GM18861 (cell line): Measurements from ENCODE around the gene CADM1.
"Not testable (repeated sequence)": the region's sequence is repeated elsewhere in the genome, so short reads cannot be mapped to it uniquely, and the experiment has no call there.

Experiments used
- ATAC-seq: cut with Tn5 transposase; IDR thresholded peaks from one replicate; pipeline ENCODE4 v1.9.1; 2021; ENCODE audit not compliant: unreplicated experiment

The CADM1 gene

DNA sequence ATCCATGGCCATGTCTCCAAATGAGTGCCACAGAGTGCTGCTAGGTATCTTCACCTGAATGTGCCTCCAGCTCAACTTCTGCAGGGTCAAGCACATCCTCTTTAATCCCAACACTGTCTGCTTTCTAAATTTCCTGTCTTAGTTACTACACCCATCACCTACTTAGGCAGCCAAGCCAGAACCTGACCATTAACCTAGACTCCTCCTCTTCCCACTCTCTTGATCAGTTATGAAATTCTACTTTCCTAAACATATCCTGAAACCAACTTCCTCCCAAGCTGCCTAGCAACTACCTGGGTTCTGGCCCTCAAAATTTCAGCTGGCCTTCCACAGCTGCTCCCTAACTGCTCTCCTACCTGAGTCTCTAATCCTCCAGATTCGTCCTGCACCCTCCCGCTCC, 22.7 kb downstream of the CADM1 start:
- ATAC-seq = no peak

DNA sequence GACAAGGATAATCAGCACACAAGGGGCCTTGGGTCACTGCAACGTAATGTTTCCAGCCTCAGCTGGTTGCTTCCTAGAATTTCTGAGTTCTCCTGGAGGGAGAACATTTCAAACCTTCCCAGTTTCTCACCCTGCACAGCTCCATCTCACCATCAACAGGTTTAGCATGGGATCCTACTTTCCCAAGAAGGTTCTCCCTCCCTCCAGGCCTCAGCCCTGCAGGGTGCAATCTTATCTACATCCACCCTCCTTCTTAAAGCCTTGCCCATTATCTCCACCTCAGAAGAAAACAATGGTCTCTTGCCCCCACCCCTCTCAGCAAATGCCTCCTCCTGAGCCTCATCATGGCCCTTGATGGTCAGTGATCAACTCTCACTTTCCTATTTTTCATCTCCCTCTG, 23.6 kb downstream of the CADM1 start:
- no peak for ATAC-seq

DNA sequence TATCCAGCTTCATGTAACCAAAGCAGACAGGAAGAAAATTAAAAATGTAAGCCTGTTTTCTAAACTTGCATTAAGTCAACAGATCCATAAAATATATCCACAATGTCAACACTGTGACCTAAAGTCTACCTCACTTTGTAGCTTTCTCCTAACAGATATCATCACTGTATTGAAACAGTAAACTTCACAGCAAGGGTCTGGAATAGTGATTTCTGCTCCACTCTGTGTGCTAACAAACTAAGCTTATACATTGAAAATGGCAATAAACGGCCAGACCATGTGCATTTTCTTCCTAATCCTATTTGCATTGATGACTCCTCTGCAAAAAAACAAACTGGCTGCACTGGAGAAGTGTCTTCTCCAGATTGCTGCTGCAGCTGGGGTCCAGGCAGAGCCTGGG, 26.8 kb downstream of the CADM1 start:
- no peak for ATAC-seq

DNA sequence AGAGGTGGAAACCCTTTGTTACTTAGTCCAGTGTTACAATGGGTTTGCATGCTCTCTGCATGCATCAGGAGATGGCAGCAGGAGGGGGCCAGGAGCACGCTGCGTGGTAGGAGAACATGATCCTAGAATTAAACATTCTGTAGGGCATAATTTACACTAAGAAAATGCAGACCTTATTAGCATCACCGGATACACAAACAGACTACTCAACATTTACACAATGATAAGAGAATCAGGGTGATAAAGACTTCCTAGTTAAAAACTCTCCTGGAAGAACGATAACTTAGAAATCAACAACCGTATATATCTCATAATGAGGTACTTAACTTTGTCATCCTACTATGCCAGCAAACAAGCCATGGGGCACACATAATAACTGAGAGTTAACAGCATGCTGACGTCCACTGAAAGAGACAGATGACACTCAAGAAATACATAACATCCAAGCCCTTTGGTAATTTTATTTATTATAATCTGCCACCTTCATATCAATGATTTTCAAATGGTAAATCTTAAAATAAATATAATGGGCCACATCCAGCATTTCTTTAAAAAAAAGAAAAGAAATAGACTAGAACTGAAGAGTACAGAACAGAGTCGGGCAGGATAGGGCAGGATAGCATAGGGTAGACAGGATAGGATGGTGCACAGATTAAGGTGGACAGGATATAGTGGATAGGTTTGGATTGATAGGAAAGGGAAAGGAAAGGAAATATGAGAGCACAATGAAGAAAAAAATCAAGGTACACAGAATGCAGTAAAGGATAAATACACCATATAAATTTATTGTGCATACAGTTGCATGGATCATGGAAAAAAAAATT, 27.5 kb downstream of the CADM1 start:
- ATAC-seq = no peak

DNA sequence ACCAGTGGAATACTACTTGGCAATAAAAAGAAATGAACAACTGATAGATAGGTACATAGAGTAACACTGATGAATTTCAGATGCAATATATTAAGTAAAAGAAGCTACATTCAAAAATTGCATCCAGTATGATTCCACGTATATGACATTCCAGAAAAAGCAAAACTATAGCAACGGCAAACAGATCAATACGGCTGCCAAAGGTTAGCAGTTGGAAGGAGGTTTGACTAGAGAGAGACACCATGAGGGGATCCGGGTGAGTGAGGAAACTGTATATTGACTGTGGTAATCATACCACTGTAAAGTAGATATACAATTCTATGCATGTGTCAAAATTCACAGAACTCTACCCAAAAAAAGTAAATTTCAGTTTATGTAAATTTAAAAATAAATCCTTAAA, 28.7 kb downstream of the CADM1 start:
- no peak for ATAC-seq

DNA sequence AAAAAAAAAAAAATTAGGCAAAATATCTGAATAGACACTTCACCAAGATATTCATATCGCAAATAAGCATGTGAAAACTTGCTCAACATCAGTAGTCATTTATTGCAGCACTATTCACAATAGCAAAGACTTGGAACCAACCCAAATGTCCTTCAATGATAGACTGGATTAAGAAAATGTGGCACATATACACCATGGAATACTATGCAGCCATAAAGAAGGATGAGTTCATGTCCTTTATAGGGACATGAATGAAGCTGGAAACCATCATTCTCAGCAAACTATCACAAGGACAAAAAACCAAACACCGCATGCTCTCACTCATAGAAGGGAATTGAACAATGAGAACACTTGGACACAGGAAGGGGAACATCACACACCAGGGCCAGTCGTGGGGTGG, 29.9 kb downstream of the CADM1 start:
- ATAC-seq = not testable (repeated sequence)

DNA sequence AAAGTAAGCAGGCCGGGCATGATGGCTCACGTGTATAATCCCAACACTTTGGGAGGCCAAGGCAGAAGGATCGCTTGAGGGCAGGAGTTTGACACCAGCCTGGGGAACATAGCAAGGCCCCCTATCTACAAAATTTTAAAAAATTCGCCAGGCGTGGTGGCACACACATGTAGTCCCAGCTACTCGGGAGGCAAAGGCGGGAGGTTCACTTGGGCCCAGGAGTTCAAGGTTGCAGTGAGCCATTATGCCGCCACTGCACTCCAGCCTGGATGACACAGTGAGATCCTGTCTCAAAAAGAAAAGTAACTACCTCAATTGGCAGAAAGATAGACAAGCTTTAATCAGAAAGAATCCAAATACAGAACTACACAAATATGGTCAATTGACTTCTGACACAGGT, 31.0 kb downstream of the CADM1 start:
- no peak for ATAC-seq

DNA sequence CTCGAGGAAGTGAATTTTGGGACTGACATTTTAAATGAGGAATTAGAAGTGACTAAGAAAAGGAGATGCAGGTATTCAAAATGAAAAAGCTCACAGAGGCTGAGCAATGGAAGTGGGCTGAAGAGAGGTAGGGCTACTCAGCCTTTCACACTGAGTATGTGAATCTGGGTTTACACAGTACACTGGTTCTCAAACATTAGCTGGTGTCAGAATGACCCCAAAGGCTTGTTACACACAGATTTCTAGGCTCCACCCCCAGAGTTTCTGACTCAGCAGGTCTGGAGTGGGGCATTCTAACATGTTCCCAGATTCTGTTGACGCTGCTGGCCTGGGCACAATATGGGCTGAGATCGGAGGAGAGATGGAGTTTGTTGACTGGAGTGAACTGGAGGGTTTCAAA, 32.8 kb downstream of the CADM1 start:
- ATAC-seq = no peak

DNA sequence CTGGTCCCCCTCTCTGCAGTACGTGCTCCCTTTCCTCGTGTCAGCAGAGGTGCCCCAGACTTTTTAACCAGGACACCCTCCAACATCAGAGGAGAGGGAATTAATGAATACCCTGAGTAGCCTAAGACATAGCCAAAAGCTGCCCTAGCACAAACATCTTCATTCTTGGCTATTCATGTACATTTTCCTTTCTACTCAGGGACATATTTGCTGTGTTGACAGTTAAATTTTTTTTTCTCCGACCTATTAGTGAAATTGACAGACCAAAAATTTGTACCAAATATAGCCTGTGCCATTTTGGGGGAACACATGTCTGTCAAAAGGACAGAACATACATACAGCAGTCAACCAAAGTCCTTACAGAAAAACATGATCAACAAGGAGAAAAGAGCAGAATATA, 33.3 kb downstream of the CADM1 start:
- no peak for ATAC-seq

DNA sequence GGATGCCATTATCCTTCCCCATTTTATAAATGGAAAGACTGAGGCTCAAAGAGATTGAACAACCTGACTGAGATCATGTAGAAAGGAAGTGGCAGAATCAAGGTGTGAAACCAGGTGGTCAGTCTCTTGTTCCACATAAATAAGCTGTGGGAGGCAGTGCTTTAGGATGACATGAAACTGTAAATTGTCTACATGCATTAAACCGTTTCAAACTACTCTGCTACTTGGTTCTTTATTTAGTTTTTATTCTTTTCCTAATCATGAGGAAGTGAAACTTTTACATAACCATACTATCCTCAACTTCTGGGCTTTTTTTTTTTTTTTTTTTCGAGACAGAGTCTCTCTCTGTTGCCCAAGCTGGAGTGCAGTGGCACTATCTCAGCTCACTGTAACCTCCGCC, 34.9 kb downstream of the CADM1 start:
- no peak for ATAC-seq

DNA sequence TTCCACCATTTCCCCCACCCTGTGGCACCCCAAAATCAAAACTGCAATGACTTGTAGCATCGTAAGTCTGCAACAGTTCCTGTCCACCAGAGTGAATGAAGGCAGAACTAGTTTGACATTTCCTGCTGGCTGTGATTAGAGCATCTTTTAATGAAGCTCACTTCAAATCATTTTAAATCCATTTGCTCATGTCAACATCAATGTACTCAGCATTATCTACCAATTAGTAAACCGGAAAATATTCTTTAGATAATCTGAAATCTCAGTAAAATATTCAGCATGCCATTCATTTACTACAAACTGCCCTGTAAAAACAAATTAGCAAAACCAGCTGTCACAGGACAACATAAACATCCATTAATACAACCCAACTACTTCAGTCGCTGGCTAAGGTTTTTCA, 38.1 kb downstream of the CADM1 start:
- no peak for ATAC-seq

DNA sequence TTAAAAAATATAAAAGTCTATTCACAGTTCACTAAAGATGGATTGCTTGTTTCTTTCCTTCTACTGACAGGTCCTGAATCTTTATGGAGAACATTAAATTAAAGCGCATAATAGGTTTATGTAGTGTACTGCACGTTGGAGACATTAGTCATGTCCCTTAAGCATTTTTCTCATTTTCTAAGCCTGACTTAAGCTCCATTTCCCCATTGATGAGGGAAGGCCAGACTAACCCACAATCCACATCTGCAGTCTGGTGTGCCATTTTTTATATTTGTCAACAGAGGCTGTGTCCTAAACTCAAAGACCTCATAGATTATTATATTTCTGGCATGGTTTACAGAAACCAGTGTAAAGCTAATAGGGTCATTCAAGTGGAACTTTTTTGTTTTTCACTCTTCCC, 39.9 kb downstream of the CADM1 start:
- ATAC-seq = no peak

DNA sequence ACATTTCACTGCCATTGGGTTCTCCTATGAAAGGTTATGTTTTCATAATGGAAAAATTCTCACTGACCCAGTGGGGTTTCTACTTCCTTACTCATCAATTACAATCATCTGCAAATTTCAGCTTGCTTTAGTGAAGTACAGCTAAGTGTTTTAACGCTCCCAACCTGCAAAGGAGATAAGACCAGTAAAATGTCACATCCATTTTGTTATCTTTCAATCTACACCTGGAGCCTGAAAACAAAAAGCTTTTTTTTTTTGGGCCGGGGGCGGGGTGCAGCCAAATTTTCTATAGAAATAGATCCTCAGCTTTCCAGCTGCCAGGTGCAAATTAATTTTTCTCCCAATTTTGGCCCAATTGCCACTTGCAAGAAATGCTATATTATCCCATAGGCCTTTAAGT, 40.6 kb downstream of the CADM1 start:
- ATAC-seq = no peak

DNA sequence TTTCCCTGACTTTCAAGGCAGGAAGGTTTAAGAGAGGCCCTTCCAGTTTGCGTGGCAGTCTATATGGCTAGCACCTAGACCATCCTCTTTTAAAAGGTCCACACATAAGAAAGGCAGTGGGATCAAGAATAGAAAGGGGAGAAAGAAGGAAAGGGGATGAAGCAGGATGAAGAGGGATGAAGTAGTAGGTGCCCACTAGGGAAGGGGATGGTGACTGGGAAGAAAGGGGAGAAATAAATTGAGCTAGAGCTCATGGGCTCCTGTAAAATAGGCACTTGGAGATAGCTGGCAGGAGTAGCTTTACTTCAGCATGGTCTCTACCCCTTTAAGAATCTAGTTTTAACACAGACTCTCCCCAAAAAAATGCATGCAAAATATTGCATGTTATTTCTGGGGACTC, 41.5 kb downstream of the CADM1 start:
- ATAC-seq = no peak

DNA sequence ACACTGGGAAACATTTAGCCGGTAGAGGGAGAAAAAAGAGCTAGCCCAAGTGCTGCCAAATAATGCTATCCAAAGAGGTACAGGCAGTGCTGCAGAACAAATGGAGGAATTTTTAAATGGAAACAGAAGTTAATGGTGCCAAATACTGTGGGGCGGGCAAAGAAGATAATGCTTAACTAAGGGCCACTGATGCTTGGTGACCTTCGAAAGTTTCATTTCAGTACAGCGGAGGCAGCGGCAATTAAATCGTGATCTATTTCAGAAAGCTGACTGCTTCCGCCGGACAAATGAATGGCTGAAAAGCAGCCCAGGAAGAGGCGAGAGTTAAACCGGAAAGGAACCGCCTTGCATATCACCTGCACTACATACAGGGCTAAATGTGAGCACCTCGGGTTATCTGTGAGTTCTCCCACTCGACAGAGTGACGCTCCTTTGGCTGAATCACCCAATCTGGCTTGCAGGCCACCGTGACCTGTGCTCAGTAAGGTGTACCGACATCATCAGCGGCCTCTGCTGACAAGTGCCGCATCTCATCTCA, 42.1 kb downstream of the CADM1 start:
- no peak for ATAC-seq

DNA sequence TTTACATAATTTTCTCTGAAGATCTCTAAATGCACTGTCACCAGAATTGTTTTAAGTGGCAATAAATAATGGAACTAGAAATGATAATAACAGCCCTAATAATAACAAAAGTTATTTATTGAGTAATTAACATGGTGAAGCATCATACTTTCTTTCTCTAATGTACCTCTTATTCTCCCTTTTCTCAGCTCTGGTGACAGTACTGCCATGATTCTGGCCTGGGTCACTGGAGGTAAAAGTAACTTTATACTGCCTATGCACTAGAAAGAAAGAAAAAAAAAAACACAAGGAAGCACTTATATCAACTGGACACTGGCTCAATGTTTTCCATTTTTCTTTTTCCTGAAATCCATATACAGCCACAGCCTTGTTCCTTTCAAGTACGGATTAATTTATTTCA, 43.7 kb downstream of the CADM1 start:
- ATAC-seq = no peak

DNA sequence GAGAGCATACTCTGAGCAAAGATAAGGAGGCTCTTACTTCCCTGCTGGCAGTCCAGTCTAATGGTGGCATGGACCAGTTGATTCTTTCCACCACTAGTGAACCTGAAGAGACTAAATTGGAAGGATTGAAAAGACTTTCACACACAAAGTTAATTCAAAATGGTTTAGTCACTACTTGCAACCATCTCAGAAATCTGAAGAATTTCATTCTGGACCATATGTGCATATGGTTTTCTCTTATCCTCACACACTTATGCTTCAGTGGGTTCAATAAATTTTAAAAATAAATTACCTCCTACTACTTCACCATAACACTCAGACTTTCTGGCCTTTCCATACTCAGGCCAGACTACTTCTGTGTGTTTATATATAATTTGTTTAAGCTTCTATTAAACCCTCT, 44.7 kb downstream of the CADM1 start:
- no peak for ATAC-seq

DNA sequence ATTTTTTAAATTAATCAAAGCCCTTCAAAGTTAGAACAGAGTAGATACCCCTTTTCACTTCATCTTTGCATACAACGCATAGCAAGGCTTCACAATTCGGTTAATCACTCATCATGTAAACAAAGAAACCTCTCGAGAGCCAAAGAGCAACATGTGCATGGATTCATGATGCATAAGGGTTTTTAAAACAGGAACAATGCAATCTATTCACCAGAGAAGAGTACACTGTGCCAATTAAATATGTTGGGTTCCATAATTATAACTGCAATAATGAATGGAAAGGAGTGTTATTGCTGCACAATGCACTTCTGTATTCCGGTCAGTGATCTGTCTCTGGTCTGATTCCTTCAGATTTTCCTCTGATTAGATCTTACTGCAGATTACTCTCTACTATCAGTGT, 45.3 kb downstream of the CADM1 start:
- no peak for ATAC-seq

DNA sequence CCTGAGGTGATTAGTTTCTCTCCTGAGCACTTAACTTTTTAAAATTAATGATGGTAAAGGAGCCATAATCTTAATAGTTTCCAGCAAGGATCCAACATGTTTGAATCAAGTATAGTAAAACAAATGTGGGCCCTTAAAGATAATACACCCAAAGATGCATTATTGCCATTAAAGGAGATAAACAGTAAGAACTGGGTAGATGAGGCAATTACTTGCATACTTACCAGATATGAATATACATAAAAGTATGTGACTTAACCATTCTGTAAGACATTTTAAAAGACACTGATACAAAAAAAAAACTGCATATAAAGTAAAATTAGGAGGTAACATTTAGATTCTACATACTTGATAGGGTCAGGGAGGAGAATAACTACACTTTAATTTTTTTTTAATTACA, 48.2 kb downstream of the CADM1 start:
- no peak for ATAC-seq

DNA sequence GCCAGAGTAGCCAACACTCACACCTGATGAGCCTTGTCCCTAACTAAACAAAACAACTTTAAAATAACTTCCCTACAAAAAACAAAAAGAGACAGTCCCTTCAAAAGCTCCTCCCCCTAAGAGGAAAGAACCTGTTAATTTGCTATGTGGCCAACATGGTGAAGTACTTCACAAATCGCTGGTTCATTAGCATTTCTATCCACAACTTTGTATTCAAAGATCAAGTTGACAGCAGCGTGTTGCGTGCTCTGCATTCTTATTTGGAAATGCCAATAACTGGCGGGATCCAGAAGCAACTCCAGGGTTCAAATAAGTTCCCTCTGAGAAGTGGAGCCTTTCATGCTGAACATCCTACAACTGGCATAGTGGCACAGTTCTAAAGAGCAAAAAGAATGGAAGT, 48.6 kb downstream of the CADM1 start:
- ATAC-seq = no peak

DNA sequence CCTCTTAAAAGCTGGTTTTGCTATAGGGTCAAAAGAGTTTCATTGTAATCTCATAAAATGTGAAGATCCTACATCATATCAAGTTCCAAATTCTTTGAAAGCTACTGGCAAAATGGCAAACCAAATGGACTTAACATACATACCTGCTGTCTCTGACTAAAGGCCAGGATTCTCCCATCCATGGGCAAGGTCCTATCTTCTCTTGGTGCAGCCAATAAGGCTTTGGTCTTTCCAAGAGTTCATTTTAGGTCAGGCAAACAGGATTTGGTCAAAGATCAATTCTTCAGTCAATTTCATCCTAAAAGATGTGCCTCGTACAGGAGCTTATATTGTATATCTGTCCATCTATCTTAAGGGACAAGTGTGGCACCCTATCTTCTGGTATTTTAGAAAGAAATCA, 49.7 kb downstream of the CADM1 start:
- no peak for ATAC-seq

DNA sequence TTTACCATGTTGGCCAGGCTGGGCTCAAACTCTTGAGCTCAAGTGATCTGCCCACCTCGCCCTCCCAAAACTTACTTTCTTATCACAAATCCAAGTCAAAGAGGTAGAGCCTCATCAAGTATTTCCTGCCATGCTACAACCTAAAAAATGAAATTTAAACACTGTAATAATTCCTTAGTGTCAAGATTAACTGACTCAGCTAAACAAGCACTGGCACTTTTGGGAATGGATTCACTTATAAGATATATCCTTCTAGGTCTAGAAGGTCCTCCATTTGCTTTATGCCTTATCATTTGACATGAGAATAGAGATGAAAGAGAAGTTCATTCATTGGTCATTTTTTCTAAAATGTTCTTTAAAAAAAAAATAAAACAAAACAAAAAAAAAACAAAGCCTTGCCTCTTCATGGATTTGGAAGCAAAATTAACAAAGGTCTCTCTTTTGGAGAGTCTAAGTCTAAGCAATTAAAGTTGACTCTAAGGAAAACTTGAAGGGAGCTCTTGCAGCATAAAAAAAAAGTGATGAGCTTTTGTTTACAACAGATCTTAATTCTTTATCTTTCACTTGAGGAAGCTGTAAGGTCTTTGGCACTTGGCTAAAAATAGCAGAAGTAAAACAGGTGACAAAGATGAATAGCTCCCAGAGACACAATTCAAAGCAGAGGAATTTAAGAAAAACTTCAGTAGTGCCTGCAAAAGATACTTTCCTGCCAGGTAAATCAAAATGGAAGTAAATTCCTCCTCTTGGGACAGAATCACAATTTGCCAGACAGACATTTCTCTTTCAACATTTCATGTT, 50.3 kb downstream of the CADM1 start:
- ATAC-seq = no peak
